ENCODE measurements around the gene PCDH7. TPM values are rescaled to one million over a fixed set of nuclear protein-coding genes. Genes with fewer than 3 reads are reported as not detected.

PCDH7 gene
- total RNA-seq, 4 donors from 2014 or later: 0.69 to 4.5 (median 2.2) TPM

DNA sequence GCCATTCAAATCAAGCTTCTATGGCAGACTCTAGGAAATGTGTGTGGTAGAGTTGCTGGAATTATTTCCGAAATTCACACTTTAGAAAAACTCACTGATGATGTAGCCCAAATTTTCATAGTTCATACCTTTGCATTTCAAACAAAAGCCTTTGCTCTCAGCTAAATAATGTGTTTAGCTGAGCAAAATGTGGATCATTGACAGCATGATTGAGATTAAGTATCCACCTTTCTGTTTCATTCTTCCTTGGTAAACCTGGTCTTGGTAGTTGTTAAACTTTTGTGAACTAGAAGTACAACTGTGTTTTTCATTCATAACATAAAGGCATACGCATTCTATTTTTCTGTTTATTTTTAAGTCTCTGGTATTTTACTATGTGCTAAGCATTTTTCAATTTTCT lies 7.2 kb downstream of the PCDH7 start:
- ATAC-seq (ENCODE audit: low FRiP score) (no peak), DNase-seq (ENCODE audit: low spot score) (no peak)
- TF ChIP-seq, protein P1, sequence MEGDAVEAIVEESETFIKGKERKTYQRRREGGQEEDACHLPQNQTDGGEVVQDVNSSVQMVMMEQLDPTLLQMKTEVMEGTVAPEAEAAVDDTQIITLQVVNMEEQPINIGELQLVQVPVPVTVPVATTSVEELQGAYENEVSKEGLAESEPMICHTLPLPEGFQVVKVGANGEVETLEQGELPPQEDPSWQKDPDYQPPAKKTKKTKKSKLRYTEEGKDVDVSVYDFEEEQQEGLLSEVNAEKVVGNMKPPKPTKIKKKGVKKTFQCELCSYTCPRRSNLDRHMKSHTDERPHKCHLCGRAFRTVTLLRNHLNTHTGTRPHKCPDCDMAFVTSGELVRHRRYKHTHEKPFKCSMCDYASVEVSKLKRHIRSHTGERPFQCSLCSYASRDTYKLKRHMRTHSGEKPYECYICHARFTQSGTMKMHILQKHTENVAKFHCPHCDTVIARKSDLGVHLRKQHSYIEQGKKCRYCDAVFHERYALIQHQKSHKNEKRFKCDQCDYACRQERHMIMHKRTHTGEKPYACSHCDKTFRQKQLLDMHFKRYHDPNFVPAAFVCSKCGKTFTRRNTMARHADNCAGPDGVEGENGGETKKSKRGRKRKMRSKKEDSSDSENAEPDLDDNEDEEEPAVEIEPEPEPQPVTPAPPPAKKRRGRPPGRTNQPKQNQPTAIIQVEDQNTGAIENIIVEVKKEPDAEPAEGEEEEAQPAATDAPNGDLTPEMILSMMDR (IDR thresholded peaks at IDR 0.05): no peak

GRCh38 chr4:30728311-30728710 lies 8.1 kb downstream of the PCDH7 start:
- ATAC-seq (ENCODE audit: low FRiP score): no peak
- TF ChIP-seq, protein P1 (IDR thresholded peaks at IDR 0.05): no peak
- no peak for DNase-seq (ENCODE audit: low spot score)

DNA sequence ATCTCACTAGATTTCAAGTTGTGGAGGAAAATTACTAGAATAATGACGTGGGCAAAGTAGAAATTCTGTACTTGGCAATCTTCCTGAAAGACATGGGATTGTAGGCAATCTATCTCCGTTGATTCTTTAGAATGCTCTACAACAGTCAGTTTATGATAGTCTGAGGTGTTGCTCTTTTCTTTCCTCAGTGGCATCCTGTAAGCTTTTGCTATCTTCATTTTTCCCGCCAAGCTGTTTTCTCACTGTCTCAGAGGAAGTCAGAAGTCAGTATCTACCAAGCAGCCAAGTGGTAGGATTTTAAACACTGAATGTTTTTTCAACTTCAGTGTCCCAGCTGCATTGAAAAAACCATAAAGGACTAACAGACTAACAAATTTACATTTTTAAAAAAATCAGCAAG lies 23.7 kb downstream of the PCDH7 start:
- DNase-seq (ENCODE audit: low spot score) (no peak), ATAC-seq (ENCODE audit: low FRiP score) (no peak)
- TF ChIP-seq, protein P1 (IDR thresholded peaks at IDR 0.05): no peak

- TF ChIP-seq, protein P1 (IDR thresholded peaks at IDR 0.05): no peak
- ATAC-seq (ENCODE audit: low FRiP score) (no peak), DNase-seq (ENCODE audit: low spot score) (no peak)
These were observed 24.2 kb downstream of the PCDH7 start for GRCh38 chr4:30744386-30744785.

DNA sequence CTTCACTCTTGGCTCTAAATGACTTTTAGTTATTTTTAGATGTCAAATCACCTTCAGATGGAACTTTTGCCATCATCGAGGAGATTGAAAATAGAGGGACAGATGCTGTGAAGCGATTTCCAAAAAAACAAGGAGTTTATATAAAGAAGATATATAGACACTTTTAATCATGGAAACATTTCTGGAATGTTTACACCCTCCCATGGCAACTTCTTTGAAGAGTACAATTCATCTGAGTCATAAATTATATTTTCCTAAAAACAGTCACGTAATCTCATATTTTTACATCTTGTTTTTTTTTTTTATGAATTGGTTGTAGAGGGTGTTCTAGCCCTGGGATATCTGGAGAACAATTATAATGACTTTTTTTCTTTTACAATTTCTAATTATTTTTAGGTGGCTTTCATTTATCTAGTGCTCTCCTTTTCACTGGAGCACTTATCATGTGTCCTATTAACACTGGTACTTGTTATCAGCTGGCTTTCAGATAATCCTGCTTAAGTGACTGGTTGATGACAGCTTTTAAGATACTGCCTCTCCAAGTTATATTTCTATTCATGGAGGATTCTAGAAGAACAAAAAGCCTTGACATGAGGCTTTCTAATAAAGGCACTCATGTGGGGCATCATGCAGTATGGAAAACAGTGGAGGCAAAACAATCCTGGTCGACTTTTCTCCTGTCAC lies 24.9 kb downstream of the PCDH7 start:
- no peak for DNase-seq (ENCODE audit: low spot score)
- no peak for ATAC-seq (ENCODE audit: low FRiP score)
- TF ChIP-seq, protein P1 (IDR thresholded peaks at IDR 0.05): no peak

DNA sequence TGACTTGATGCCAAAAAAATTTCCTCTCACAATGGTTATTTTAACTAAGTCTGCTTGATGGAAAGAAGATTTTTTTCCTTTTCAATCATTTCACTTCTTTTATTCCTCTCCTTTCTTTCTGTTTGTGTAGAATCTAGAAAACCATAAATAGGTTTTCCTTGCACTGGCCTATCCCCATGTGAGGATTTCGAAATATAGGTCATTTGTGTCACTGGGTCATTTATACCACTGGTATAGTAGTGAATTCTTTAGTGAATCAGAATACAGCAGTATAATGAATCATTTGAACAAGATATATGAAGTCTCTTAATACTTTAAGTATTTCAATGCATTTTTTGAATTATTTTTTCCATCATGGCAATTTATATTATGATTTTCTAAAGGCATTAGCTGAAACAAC lies 26.6 kb downstream of the PCDH7 start:
- DNase-seq (ENCODE audit: low spot score): no peak
- TF ChIP-seq, protein P1 (IDR thresholded peaks at IDR 0.05): no peak
- no peak for ATAC-seq (ENCODE audit: low FRiP score)

- ATAC-seq (ENCODE audit: low FRiP score) (no peak), DNase-seq (ENCODE audit: low spot score) (no peak)
- TF ChIP-seq, protein P1 (IDR thresholded peaks at IDR 0.05): no peak
These were observed 33.1 kb downstream of the PCDH7 start for GRCh38 chr4:30753316-30753715.

Measured in omental fat pad (tissue), 4 donors.